NCI-H187 (cell line): ENCODE measurements around the gene GPATCH4.
"Not testable (repeated sequence)": the region's sequence is repeated elsewhere in the genome, so short reads cannot be mapped to it uniquely, and the experiment has no call there.

ENCODE experiments used
- DNase-seq, 2 experiments: peaks; one replicate each; lab custom pipeline; 2025; lab: John Stamatoyannopoulos, UW

Gene GPATCH4

DNA sequence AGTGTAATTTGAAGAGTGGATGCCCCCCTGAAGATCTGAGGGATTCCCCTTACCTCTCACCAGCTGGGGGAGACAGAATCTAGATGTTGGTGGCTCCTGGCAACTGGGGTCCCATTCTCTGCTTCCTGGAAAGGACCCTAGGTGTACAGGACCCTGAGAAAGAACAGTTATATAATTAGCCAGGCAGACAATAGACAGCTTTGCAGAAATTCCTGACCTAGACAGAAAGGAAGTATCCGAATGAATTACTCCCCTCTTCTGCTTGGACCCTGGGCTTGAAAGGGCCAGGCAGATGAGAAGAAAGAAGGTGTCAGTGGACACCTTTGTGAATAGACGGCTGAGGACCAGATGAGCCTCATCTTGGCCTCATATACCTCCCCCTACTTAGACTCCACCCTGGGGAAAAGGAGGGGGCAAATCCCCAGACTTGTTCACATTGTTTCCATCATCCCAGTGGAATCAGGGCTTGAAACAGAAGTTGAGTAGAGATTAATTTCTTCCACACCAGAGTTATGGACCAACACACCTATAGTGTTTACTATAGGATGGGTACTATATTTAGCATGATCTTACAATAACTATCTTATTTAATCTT, 27.1 kb downstream of the GPATCH4 start:
- DNase-seq: no peak

DNA sequence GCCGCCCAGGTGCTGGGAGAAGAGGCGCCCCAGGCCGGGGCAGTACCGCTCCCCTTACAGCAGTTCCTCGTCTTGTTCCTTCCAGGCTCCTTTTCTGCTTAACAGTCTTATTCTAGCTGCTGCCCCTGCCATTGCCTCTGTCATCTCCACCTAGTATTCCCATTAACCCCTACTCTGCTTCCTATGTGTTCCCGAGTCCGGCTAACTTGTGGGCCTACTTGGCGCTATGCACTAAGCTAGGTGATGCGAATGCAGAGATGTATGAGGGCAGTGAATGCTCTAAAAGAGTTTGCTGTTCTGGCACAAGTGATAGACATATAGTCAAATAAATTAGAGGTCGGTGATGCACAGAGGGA, 28.6 kb downstream of the GPATCH4 start:
- DNase-seq: no peak

DNA sequence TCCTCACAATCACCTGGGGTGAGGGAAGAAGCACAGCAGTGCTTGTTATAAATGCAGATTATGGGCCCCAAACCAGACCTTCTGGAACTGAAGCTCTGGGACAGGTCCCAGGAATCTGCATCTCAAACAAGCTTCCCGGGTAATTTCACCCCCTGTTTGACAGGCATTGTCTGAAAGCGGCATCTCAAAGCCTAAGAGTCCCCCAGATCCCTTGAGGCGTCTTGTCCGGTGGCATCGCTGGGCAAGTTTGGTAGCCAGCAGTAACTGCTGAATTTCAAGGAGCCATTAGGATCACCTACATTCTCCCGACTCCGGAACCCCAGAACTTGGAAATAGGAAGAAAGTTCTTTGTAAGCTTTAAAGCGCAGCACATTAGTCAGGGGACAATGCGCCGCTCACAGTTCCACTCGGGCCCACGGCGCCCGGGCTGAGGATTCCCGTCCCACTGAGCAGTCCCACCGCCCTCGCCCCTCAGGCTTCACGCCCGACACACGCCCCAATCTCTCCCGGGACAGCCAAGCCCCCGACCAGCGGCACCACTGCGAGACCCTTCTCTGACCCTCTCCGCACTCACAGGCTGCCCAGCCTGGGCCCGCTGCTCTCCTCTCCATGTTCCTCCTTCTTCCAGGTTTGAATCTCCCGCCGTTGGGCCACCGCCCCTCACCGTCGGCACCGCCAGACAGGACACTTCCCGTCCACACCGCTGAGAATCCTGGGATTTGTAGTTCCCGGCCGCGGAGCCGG, 29.2 kb downstream of the GPATCH4 start, which contains the start of gene IQGAP3:
TSS of gene IQGAP3 (minus strand) at position 647 of the 744 bp plus-strand sequence. CDS start at position 611, 36 bp downstream.
- DNase-seq: peak; percentile 71 to 86

DNA sequence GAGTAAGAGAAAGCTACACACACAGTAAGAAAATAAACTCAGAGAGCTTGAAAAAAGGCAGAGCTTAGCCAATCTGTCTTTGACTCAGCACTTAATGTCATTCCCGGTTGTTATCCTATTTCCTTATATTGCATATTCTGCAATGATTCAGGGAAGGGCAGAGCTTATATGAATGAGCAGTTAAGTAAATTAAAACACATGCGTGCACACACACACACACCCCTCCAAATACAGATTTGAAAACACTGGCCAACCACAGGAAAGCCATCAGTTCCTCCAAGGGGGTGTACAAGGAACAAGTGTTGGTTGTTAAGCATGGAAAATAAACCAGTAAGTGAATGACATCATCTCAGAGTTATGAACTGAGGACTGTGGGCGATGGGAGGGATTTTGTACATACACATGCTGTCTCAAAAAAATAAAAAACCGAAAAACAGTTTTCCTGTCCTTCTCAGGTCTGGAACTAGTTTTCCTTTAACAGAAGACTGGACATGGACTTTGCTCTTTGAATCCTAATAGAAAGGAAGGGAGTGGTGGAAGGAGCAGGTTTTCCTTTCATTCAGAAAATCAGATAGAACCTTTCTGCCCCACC, 29.9 kb downstream of the GPATCH4 start:
- DNase-seq: no peak

DNA sequence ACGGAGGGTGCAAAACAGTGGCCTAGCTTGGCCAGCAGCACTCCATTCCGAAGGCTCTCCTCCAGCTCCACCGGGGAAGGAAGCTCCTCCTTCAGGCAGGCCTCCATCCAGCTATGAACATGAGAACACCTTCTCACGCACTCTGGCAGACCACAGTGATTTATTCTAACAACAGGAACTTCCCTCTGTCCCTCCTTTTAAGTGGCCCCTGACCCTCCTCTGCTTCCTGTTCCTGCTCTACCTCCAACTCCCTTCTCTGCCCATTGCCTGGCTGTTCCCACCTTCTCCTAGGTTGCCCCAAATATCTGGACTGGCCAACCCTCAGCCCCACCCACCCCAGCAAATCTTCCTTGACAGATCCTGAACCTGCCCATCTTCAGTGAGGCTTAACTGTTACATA, 34.8 kb downstream of the GPATCH4 start:
- DNase-seq: no peak

DNA sequence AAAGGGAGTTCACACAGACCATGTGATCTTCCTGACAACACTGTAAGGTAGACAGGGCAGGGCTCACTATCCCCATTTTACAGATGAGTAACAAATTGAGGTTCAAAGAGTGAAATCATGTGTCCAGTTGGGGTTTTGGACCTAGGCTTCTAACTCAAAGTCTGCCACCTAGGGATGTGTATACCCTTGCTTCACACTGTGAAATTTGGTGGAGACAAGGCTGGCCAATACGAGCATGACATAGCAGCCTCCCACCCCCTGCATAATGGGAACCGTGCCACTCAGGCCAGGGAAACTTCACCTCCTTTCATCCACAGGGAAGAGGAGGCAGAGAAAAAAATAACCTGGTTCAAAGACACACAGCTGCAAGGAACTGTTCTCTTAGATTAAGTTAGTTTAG, 35.8 kb downstream of the GPATCH4 start:
- DNase-seq: no peak

DNA sequence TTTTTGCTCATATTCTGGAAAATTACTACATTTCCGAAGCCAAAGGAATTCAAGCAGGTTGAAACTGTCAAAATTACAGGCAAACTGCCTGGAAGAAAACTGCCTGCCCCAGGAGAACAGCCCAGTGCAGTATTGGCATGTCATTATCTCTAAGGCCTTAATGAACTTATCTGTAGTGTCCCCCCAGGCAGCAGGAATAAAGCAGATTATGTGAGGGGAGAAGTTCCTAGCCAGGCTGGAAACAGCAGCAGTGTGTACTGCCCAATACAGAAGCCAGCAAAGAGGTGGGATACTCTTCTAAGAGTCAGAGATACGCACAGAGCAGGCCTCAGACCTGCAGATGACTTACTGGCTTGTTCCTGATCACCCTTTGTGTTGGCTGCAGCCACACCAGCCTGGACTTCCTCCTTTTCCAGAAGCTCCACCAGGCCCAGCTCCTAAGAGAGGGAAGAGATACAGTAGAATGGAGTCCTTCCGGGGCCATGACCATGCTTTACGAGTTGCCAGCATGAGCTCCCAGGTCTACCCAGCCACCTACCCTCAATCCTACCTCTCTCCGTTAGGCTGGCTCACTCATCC, 40.6 kb downstream of the GPATCH4 start:
- DNase-seq: no peak

DNA sequence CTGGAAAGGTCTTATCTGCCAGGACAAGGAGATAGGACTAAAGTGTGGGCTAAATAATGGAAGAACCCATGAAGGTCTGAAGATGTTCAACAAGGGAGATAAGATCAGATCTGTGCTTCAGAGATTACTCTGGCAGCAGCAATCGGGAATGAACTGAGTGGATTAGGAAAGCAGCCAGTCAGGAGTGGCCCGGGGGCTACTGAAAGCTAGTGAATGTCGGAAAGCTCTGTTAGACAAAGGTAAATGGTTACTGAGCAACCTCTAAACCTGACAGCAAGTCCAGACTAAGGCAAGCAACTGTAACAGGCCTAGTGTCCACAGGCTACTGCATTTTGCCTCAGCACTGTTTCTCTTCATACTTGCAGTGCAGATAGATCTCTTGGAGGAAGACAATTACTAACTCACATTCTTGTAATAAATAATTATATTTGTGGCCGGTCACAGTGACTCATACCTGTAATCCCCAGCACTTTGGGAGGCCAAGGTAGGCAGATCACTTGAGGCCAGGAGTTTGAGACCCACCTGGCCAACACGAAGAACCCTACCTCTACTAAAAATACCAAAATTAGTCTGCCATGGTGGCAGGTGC, 41.4 kb downstream of the GPATCH4 start:
- no peak for DNase-seq

DNA sequence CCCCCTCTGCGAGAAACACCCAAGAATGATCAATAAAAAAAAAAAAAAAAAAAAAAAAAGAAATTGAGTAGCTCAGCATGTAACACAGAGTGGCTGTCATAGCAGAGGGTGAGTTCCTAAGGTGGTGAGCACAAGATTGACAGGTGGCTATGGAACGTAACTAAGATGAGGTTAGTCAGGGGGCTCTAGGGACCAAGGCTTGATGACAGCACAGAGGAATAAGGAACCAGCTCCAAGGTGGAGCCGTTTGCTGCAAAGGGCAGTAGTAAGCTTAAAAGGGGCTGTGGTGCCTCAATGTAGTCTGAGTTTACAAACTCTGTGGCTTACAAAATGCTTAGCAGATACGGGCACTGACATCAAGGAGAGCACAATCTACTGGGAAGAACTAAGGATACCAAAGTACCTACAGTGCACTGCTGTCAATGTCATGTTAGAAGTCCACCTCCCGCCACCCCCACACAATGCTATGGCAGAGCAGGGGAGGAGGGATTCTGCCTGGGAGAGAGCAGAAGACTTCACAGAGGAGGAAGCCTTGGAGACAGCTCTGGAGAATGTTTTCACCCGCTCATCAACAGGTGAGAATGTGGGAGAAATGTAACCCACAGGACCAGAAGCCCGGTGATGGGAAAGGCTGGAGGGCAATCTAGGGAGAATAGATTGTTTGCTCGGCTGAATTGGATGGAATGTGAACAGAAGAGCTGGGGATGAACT, 42.0 kb downstream of the GPATCH4 start:
- DNase-seq: no peak

DNA sequence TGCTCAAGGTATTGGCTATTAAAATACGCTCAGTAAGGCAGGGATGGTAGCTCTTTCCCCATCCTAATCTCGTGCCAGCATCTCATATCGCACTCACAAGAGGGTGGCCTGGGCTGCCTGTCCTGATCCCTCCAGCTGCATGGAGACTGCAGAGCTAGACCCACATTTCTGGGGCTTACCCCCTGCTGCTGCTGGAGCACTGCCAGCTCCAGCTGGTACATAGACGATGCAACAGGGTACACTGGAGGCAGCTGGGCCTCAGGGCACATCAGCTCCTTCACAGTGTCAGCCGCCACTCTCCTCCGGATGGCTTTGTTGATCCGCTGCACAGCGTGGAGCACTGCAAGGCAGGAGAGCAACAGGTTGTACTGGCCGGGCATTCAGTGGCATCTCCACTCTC, 44.9 kb downstream of the GPATCH4 start:
- no peak for DNase-seq

DNA sequence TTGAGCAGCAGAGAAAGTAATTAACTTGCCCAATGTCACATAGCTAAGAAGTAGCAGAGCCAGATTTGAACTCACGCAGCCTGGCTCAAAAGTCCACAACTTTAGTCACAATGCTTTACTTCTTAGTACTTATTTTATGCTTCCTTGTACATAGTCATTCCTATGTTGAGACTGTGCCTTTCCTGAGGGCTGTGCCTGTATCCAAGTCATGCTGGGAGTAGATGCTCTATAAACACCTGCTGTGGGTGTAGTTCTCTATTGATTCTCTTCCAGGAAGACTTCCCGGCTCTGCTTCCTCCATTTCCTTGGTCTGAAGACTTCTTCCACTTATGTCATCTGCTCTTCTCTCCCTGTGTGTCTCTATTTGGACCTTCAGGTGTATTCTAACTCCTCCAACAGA, 45.6 kb downstream of the GPATCH4 start:
- DNase-seq: no peak

DNA sequence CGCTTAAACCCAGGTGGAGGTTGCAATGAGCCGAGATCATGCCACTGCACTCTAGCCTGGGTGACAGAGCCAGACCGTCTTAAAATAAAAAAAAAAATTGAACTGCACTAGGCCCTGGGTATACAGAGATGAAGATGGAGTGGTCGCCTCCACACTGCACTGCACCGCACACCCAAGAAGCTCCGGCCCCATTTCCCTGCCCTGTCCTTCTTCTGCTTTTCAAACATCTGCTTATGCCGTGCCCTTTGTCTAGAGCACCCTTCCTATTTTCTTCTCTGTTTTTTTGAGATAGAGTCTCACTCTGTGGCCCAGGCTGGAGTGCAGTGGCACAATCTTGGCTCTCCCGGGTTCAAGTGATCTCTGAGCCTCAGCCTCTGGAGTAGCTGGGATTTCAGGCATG, 46.3 kb downstream of the GPATCH4 start:
- no peak for DNase-seq

DNA sequence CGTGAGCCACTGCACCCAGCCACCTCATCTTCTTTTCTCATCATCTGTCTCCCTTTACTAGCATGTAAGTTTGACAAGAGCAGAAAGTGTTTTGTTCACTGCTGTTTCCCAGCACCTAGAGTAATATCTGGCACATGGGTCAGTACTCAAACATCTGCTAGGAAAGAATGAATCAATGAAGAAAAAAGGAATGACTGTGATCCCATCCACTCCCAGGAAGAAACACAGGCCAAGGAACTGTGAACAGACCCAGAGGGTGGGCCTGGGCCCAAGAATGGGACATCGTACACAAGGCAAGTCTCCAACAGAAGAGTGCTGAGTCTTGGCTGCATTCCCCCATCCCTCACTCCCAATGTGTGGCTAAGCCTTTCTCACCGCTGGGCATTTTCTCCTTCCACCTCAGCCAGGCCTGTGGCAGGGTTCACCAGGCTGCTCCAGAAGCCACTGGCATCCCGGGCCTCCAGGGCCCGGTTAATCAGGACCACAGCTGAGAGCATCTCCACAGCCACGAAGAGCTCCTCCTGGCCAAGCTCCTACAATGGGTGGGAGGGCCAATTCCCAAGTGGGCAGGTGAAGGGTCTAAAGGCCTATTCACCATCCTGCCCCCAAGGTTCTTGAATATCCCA, 47.3 kb downstream of the GPATCH4 start:
- no peak for DNase-seq

DNA sequence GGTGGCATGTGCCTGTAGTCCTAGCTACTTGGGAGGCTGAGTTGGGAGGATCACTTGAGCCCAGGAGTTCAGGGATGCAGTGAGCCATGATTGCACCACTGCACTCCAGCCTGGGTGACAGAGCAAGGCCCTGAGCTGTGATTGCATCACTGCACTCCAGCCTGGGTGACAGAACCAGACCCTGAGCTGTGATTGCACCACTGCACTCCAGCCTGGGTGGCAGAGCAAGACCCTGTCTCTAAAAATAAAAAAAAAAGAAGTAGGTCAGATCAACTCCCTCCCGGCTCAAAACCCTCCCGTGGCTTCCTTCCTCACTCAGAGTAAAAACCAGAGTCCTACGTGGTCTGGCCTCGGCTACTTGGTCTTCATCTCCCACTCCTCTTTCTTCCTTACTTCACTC, 48.3 kb downstream of the GPATCH4 start:
- not testable (repeated sequence) for DNase-seq

DNA sequence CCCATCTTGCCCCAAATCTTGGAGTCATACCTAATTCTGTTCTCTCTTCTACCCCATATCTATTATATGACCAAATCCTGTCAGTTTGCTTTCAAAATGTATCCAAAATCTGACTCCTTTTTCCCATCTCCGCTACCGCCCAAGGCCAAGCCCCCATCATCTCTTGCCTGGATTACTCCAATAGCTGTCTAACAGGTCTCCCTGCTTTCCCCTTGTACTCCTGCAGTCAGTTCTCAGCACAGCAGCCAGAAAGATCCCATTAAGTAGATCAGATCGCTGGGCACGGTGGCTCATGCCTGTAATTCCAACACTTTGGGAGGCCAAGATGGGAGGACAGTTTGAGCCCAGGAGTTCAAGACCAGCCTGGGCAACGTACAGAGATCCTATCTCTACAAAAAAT, 48.8 kb downstream of the GPATCH4 start:
- no peak for DNase-seq

DNA sequence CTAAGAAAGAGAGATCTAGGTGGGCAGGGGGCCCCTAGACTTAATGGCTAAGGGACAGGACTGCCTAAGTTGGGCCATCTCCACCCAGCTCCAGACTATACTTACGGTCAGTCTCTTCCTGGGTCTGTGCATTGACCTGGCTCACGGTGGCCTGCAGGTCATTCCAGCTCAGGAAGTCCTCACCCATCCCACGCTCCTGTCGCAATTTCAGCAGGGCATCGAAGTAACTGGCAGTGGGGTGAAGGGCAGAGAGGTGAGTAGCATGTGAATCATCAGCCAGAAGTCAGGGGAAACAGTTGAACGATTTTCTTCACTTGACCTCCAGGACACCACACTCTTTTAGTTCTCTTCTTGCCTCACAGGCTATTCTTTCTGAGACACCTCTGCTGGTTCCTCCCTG, 49.4 kb downstream of the GPATCH4 start:
- no peak for DNase-seq

DNA sequence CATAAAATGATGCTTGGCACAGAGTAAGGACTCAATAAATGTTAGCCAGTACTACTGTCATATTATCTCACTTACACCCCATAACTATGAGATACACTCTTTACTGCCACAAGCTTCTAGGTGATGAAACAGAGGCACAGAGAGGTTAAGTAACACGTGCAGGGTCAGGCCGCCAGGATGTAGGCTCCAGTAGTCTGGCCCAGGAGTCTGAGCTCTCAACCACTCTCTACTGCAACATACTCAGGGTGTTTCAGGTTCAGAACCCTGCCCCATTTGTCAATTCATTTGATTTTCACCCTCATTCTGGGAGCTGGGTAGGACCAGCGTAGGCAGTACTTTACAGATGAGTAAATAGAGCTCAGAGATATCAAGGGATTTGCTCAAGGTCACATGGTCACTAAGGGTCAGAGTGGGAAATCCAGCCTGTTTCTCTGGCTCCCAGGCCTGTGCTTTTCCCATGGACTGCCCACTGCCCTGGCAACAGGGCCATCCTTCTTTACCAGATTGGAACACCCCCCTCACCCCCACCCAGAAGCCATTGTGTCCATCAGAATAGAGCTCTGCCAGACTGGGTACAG, 50.1 kb downstream of the GPATCH4 start:
- DNase-seq: no peak

DNA sequence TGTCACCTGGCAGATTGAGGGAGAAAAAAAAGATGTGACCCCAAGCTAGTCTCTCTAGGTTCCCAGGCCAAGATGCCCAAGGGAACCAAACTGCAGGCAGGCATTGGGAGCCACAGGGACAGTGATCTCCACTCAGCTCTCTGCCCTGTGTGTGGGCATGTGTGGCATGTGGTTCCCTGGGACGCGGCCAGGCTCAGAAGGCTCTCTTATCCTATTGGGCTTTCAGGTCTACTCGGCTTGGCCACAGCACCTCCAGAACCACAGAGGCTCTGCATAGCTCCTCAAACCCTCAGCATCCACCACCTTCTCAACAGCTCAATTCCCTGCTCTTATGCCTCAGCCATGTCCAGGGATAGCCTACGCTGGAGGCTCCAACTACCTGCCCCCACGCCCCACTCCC, 50.9 kb downstream of the GPATCH4 start:
- no peak for DNase-seq

DNA sequence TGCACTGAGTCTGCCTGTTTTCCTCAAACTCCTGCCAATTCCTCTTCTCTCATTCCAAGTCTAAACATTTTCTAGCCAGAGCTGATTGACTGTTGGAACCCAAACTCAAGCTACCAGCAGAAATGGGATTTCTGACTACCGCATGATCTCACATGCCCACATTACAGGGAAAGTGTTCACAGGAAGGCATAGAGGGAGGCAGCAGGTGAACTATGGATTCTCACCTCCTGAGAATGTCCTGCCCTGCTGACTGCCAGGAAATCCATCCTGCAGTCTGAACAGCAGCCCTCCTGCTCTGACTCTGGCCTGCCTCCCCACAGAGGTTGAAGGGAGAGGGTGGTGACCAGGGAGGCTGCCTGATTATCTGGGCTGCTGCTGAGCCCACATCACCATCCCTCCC, 51.4 kb downstream of the GPATCH4 start:
- no peak for DNase-seq

DNA sequence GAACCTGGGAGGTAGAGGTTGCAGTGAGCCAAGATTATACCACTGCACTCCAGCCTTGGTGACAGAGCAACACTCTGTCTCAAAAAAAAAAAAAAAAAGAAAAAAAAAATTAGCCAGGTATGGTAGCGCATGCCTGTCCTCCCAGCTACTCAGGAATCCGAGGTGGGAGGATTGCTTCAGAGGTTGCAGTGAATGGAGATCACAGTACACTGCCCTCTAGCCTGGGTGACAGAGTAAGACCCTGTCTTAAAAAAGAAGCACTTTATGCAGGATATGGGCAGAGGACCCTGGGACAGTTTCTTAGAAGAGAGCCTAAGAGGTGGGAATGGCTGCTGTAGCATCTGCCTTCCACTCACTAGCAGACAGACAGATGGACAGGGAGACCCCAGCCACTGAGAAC, 51.9 kb downstream of the GPATCH4 start:
- no peak for DNase-seq

DNA sequence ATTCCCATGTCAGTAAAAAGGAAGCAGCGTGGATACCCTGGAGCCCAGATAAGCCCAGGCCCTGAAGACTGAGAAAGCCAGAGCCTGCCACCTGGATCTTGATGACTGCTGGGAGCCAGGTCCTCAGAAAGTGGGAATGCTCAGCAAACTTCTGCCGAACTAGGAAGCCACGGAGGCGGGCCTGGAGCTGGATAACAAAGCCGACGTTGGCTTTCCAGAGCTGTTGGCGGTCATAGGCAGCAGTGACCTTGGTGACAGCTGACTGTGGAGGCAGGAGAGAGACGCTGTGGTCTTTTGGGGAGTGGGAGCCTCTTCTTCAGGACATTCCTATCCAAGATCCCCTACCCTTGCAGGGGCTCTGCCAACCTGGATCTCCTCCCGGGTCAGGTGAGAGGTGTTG, 53.3 kb downstream of the GPATCH4 start:
- DNase-seq: no peak
